HepG2 (cell line): ENCODE results near the gene SLC2A8. TPM values are rescaled to one million over a fixed set of nuclear protein-coding genes. Genes with fewer than 3 reads are reported as not detected.

ENCODE experiments used
- ATAC-seq: fragments of 200-7000 bp; cut with Tn5 transposase; 3 replicates; pipeline ENCODE4 v1.9.1; 2020; ENCODE audit warnings: mild to moderate bottlenecking, moderate library complexity
- BruUV-seq: library from RNA; stranded (reverse); fragments of 400-500 nt; replicated peaks from 2 replicates; lab custom pipeline; 2021; lab: Mats Ljungman, UMichigan
- CTCF ChIA-PET: fragments of 300-600 bp; formaldehyde crosslinking; extraction: SDS; loops from one replicate; lab custom pipeline; 2021; ENCODE audit warnings: low total read pairs, inconsistent platforms, low intra/inter-chr PET ratio; lab: Yijun Ruan, JAX
- POLR2A ChIA-PET: fragments of 350-600 bp; sonication (Branson Sonifier 250); formaldehyde crosslinking; loops from one replicate; lab custom pipeline; 2020; ENCODE audit warnings: antibody characterized with exemption, inconsistent platforms; lab: Yijun Ruan, JAX
- DNase-seq: peaks from one replicate; pipeline ENCODE4 v3.0.0-alpha.2; 2015; ENCODE audit warnings: low spot score
- FAIRE-seq: peaks from 3 replicates; lab custom pipeline; 2011; peaks lifted over from hg19 to GRCh38; lab: Jason Lieb, UNC
- H2AFZ ChIP-seq: one replicate; pipeline ENCODE4 v1.6.1; 2011; ENCODE audit warnings: low read length, inconsistent platforms
- H3K27ac ChIP-seq: fragments of 300-600 bp; 3 replicates; pipeline ENCODE4 v1.8.0; 2011; ENCODE audit warnings: mixed run types, mild to moderate bottlenecking, mixed read lengths, low read length, inconsistent platforms; ENCODE audit not compliant: insufficient read depth; ENCODE audit errors: extremely low read length
- H3K27me3 ChIP-seq, 2 experiments: fragments of 200-600 bp in 1 of 2; 2 replicates in 1 of 2; 3 replicates in 1 of 2; pipeline versions ENCODE4 v1.6.0 to v1.8.0; 2011; ENCODE audit warnings: low read length in 2 of 2, mild to moderate bottlenecking in 2 of 2, moderate library complexity in 2 of 2, inconsistent platforms in 1 of 2; ENCODE audit not compliant: insufficient read depth in 2 of 2, control insufficient read depth in 1 of 2
- H3K36me3 ChIP-seq, 2 experiments: fragments of 200-600 bp in 1 of 2; replicated peaks in 1 of 2; 2 replicates in 1 of 2; 3 replicates in 1 of 2; pipeline versions ENCODE4 v1.5.1 to v1.8.0; 2011; ENCODE audit warnings: low read length in 2 of 2, inconsistent platforms in 1 of 2; ENCODE audit not compliant: insufficient read depth in 2 of 2, control insufficient read depth in 1 of 2
- H3K4me1 ChIP-seq: 2 replicates; pipeline ENCODE4 v1.5.1; 2012; ENCODE audit warnings: low read length, inconsistent platforms; ENCODE audit not compliant: insufficient read depth
- H3K4me2 ChIP-seq: 2 replicates; pipeline ENCODE4 v1.6.0; 2011; ENCODE audit warnings: low read depth, low read length, inconsistent platforms
- H3K4me3 ChIP-seq, 3 experiments: fragments of 200-600 bp in 1 of 3; sonication (generic), shearing (Covaris generic) in 1 of 3; replicated peaks in 1 of 3; 2 replicates each; pipeline ENCODE4 v1.5.1; 2011 to 2016; ENCODE audit warnings: low read length in 3 of 3, inconsistent platforms in 2 of 3, low read depth in 2 of 3, mild to moderate bottlenecking in 2 of 3, control low read depth in 1 of 3, mixed read lengths in 1 of 3; ENCODE audit not compliant: insufficient read depth in 1 of 3
- H3K79me2 ChIP-seq: one replicate; pipeline ENCODE4 v1.6.1; 2011; ENCODE audit warnings: low read length, inconsistent platforms; ENCODE audit not compliant: insufficient read depth
- H3K9ac ChIP-seq: 2 replicates; pipeline ENCODE4 v1.6.0; 2011; ENCODE audit warnings: mild to moderate bottlenecking, low read depth, low read length, inconsistent platforms; ENCODE audit not compliant: insufficient read depth
- H3K9me3 ChIP-seq: 2 replicates; pipeline ENCODE4 v1.5.1; 2012; ENCODE audit warnings: mild to moderate bottlenecking, low read length
- H4K20me1 ChIP-seq: 2 replicates; pipeline ENCODE4 v1.6.0; 2011; ENCODE audit warnings: inconsistent platforms, mild to moderate bottlenecking, low read length, moderate library complexity; ENCODE audit not compliant: insufficient read depth
- EP300 ChIP-seq, 3 experiments: sonication (generic) in 1 of 3; formaldehyde crosslinking in 1 of 3; IDR thresholded peaks; 2 replicates each; pipeline versions ENCODE4 v1.5.1 to v1.6.1; 2011 to 2020; ENCODE audit warnings: low read depth in 2 of 3, low read length in 2 of 3, borderline replicate concordance in 1 of 3, improper control_type of control experiment in 1 of 3, mild to moderate bottlenecking in 1 of 3, missing genetic modification reagents in 1 of 3, moderate library complexity in 1 of 3
- ESRRA ChIP-seq: sonication (generic); formaldehyde crosslinking; IDR thresholded peaks from 2 replicates; pipeline ENCODE4 v1.5.1; 2020; ENCODE audit warnings: mild to moderate bottlenecking, low read depth, missing genetic modification reagents
- FOXA3 ChIP-seq: IDR thresholded peaks from 2 replicates; pipeline ENCODE4 v1.6.1; 2016; ENCODE audit warnings: missing genetic modification reagents, missing compliant biosample characterization
- GFI1 ChIP-seq: sonication (generic); formaldehyde crosslinking; IDR thresholded peaks from 2 replicates; pipeline ENCODE4 v1.5.0; 2020; ENCODE audit warnings: missing genetic modification reagents, mild to moderate bottlenecking, borderline replicate concordance
- POLR2G ChIP-seq: fragments of 200-400 bp; formaldehyde crosslinking; IDR thresholded peaks from 2 replicates; pipeline ENCODE4 v1.6.1; 2018; ENCODE audit warnings: mild to moderate bottlenecking, low read depth, low read length, moderate library complexity
- RBFOX2 ChIP-seq: fragments of 200-400 bp; formaldehyde crosslinking; IDR thresholded peaks from 2 replicates; pipeline ENCODE4 v1.6.1; 2017; ENCODE audit warnings: low read depth, mild to moderate bottlenecking, low read length
- SIN3A ChIP-seq: IDR thresholded peaks from 2 replicates; pipeline ENCODE4 v1.6.1; 2011; ENCODE audit warnings: low read depth, mild to moderate bottlenecking, control low read depth, low read length, borderline replicate concordance
- ZC3H4 ChIP-seq: sonication (generic); formaldehyde crosslinking; IDR thresholded peaks from 2 replicates; pipeline ENCODE4 v1.4.0; 2020; ENCODE audit warnings: missing genetic modification reagents, borderline replicate concordance
- ZFP90 ChIP-seq: sonication (generic); formaldehyde crosslinking; IDR thresholded peaks from 2 replicates; pipeline ENCODE4 v1.8.0; 2022; ENCODE audit warnings: missing genetic modification reagents, mild to moderate bottlenecking, inconsistent platforms, borderline replicate concordance
- ZNF615 ChIP-seq: sonication (generic); formaldehyde crosslinking; IDR thresholded peaks from 2 replicates; pipeline ENCODE4 v1.5.0; 2020; ENCODE audit warnings: mild to moderate bottlenecking, missing genetic modification reagents, borderline replicate concordance
- ZNF644 ChIP-seq: IDR thresholded peaks from 2 replicates; pipeline ENCODE4 v1.6.1; 2016; ENCODE audit warnings: low read depth
- WGBS: methylation state at CpG from one replicate; pipeline ENCODE4 v1.1.6; 2017; ENCODE audit warnings: low lambda C conversion rate; 5-methylcytosine and 5-hydroxymethylcytosine counted together
- in situ Hi-C: cut with HindIII; loops from 2 replicates; pipeline ENCODE4 v1.10.0; 2017; ENCODE audit warnings: low pct_unique_long_range_greater_than_20kb; ENCODE audit not compliant: extremely low pct_ligation_motif_present
- intact Hi-C: fragments of 100-400 bp; cut with micrococcal nuclease; formaldehyde crosslinking; loops from one replicate; pipeline ENCODE4 v1.10.0; 2022; ENCODE audit not compliant: unreplicated experiment
- polyA plus RNA-seq, 8 experiments: library from polyadenylated mRNA; depleted of rRNA in 3 of 8; stranded (reverse) in 7 of 8; unstranded in 1 of 8; fragments of >200 nt; fragmentation: Illumina TruSeq in 4 of 8; extraction: Trizol in 4 of 8; gene quantifications; 2 replicates each; pipeline versions ENCODE4 v1.2.1 to v1.2.3, GENCODE V29; 2011 to 2016; ENCODE audit warnings: low read depth in 4 of 8, missing spikeins in 1 of 8, mixed read lengths in 1 of 8; ENCODE audit not compliant: insufficient read depth in 1 of 8
- total RNA-seq, 5 experiments: library from RNA; depleted of rRNA; stranded (reverse); fragments of >200 nt; fragmentation: Illumina TruSeq; extraction: Trizol; gene quantifications; 2 replicates each; pipeline ENCODE4 v1.2.3, GENCODE V29; 2016; ENCODE audit warnings: low read depth in 1 of 5
- TF ChIP-seq, protein P1 (sequence below): sonication (generic); formaldehyde crosslinking; IDR thresholded peaks from 2 replicates; pipeline ENCODE4 v1.4.0; 2020; ENCODE audit warnings: missing genetic modification reagents
- TF ChIP-seq, protein P2 (sequence below): sonication (generic); formaldehyde crosslinking; IDR thresholded peaks from 2 replicates; pipeline ENCODE4 v1.5.1; 2020; ENCODE audit warnings: missing genetic modification reagents, mild to moderate bottlenecking, borderline replicate concordance
- TF ChIP-seq, protein P3 (sequence below): sonication (generic); formaldehyde crosslinking; IDR thresholded peaks from 2 replicates; pipeline ENCODE4 v1.5.1; 2020; ENCODE audit warnings: mild to moderate bottlenecking, missing genetic modification reagents, borderline replicate concordance

SLC2A8 gene
- total and polyA plus RNA-seq, 2 of the 13 experiments (the other 11 are each of a cell fraction or from before 2014, with no cell fraction given): 22.6 to 48.6 TPM

DNA sequence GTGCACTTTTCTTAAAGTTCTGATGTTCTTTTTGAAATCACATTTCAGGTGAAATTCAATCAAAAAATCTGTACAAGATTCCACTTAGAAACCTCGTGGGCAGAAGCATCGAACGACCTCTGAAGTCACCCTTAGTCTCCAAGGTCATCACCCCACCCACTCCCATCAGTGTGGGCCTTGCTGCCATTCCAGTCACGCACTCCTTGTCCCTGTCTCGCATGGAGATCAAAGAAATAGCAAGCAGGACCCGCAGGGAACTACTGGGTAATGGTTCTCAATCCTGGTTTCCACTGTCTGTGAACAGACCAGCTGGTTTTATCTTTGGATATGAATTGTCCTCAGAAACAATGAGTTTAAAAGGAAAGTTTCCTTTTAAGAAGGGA is 8.1 kb upstream of the SLC2A8 start:
- H3K4me2 ChIP-seq: peak overlapping the region; percentile 86
- intact Hi-C loops: loop anchor here (1.0 kb wide), 1 partner anchor 8 kb away; the partner anchor contains the start of gene SLC2A8
- H3K79me2 ChIP-seq: no peaks in the 10 kb centered on the region
- ATAC-seq: peak; percentile 12; the same call in 1 of the 3 replicates
- no peaks in the 10 kb centered on the region for H3K27me3 ChIP-seq
- FAIRE-seq: no peak
- WGBS: under 1% methylated on average over 6 of the region's 6 CpGs
- H3K4me3 ChIP-seq: peak overlapping the region; percentile 13 to 42 (median 23); a peak in 2 of 6 replicates
- TF ChIP-seq GFI1 (peak; percentile 28; the same call in 1 of the 2 replicates), ESRRA (0 out of 2 replicates have a peak, but pooled peaks have one; percentile 32), FOXA3 (CRISPR knock-in tag) (0 out of 2 replicates have a peak, but pooled peaks have one; percentile 16), ZNF615 (CRISPR knock-in tag) (no peak), ZNF644 (CRISPR knock-in tag) (peak; percentile 18; the same call in 1 of the 2 replicates), RBFOX2 (peak; percentile 36; the same call in 1 of the 2 replicates), ZC3H4 (CRISPR knock-in tag) (peak; percentile 70; the same call in 1 of the 2 replicates), EP300 (IDR thresholded peaks at IDR 0.05; ENCODE audit: low read depth in 2 of 2, low read length in 2 of 2) (peak in 1 of 2 experiments; percentile 39; a peak in 1 of 4 replicates), EP300 (CRISPR knock-in tag; IDR thresholded peaks at IDR 0.05; ENCODE audit: borderline replicate concordance) (no peak), SIN3A (0 out of 2 replicates have a peak, but pooled peaks have one; percentile 7), POLR2G (peak; percentile 43), ZFP90 (0 out of 2 replicates have a peak, but pooled peaks have one; percentile 13)
- TF ChIP-seq, protein P1, sequence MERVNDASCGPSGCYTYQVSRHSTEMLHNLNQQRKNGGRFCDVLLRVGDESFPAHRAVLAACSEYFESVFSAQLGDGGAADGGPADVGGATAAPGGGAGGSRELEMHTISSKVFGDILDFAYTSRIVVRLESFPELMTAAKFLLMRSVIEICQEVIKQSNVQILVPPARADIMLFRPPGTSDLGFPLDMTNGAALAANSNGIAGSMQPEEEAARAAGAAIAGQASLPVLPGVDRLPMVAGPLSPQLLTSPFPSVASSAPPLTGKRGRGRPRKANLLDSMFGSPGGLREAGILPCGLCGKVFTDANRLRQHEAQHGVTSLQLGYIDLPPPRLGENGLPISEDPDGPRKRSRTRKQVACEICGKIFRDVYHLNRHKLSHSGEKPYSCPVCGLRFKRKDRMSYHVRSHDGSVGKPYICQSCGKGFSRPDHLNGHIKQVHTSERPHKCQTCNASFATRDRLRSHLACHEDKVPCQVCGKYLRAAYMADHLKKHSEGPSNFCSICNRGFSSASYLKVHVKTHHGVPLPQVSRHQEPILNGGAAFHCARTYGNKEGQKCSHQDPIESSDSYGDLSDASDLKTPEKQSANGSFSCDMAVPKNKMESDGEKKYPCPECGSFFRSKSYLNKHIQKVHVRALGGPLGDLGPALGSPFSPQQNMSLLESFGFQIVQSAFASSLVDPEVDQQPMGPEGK (CRISPR knock-in tag): 0 out of 2 replicates have a peak, but pooled peaks have one; percentile 21
- TF ChIP-seq, protein P2, sequence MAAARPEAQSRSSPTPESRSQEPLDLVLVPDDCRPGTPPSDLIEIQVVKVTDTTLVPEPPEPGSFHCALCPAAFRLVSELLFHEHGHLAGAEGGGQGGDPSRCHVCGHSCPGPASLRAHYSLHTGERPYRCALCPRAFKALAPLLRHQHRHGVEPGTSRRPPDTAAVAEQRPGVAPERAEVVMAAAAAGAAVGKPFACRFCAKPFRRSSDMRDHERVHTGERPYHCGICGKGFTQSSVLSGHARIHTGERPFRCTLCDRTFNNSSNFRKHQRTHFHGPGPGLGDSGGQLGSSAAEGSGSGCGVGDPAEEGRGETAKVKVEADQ (CRISPR knock-in tag): no peak
- TF ChIP-seq, protein P3, sequence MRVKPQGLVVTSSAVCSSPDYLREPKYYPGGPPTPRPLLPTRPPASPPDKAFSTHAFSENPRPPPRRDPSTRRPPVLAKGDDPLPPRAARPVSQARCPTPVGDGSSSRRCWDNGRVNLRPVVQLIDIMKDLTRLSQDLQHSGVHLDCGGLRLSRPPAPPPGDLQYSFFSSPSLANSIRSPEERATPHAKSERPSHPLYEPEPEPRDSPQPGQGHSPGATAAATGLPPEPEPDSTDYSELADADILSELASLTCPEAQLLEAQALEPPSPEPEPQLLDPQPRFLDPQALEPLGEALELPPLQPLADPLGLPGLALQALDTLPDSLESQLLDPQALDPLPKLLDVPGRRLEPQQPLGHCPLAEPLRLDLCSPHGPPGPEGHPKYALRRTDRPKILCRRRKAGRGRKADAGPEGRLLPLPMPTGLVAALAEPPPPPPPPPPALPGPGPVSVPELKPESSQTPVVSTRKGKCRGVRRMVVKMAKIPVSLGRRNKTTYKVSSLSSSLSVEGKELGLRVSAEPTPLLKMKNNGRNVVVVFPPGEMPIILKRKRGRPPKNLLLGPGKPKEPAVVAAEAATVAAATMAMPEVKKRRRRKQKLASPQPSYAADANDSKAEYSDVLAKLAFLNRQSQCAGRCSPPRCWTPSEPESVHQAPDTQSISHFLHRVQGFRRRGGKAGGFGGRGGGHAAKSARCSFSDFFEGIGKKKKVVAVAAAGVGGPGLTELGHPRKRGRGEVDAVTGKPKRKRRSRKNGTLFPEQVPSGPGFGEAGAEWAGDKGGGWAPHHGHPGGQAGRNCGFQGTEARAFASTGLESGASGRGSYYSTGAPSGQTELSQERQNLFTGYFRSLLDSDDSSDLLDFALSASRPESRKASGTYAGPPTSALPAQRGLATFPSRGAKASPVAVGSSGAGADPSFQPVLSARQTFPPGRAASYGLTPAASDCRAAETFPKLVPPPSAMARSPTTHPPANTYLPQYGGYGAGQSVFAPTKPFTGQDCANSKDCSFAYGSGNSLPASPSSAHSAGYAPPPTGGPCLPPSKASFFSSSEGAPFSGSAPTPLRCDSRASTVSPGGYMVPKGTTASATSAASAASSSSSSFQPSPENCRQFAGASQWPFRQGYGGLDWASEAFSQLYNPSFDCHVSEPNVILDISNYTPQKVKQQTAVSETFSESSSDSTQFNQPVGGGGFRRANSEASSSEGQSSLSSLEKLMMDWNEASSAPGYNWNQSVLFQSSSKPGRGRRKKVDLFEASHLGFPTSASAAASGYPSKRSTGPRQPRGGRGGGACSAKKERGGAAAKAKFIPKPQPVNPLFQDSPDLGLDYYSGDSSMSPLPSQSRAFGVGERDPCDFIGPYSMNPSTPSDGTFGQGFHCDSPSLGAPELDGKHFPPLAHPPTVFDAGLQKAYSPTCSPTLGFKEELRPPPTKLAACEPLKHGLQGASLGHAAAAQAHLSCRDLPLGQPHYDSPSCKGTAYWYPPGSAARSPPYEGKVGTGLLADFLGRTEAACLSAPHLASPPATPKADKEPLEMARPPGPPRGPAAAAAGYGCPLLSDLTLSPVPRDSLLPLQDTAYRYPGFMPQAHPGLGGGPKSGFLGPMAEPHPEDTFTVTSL: no peak
- DNase-seq: peak; percentile 35
- H3K27ac ChIP-seq: peak overlapping the region; percentile 92
- in situ Hi-C loops: no loop called here
- H4K20me1 ChIP-seq: no peaks in the 10 kb centered on the region
- peaks cover 66% of the 10 kb centered on the region for H3K4me1 ChIP-seq
- ChIA-PET POLR2A (interaction anchor here (0.7 to 4.6 kb wide), 11 partner anchors 9 to 1162 kb away, joined by 3 to 159 read pairs (median 3); partner anchors contain the start of genes LRSAM1, RPL12, SLC2A8 and ZNF79), CTCF (no interaction called here)
- TSS peak; percentile 95 for BruUV-seq
- H2AFZ ChIP-seq: no peak overlapping the region
- peak overlapping the region; percentile 77 for H3K9ac ChIP-seq
- H3K36me3 ChIP-seq: no peaks in the 10 kb centered on the region
- no peaks in the 10 kb centered on the region for H3K9me3 ChIP-seq
